ENCODE data around the gene RGPD6.
"Not testable (repeated sequence)": the region's sequence is repeated elsewhere in the genome, so short reads cannot be mapped to it uniquely, and the experiment has no call there.

Gene RGPD6

GRCh38 chr2:110578429-110578828 lies 1.4 kb upstream of the RGPD6 start:
- not testable (repeated sequence) for H3K27me3 Mint-ChIP-seq (ENCODE audit: low read depth); H3K4me3 Mint-ChIP-seq; H3K36me3 Mint-ChIP-seq (ENCODE audit: low read depth); H3K9me3 Mint-ChIP-seq; H3K27ac Mint-ChIP-seq; H3K4me1 Mint-ChIP-seq

- H3K9me3 Mint-ChIP-seq; H3K4me1 Mint-ChIP-seq; H3K27me3 Mint-ChIP-seq (ENCODE audit: low read depth); H3K36me3 Mint-ChIP-seq (ENCODE audit: low read depth); H3K27ac Mint-ChIP-seq; H3K4me3 Mint-ChIP-seq: not testable (repeated sequence)
Measured at GRCh38 chr2:110499755-110500377, 77.2 kb downstream of the RGPD6 start.

GRCh38 chr2:110496027-110496426 lies 81.0 kb downstream of the RGPD6 start:
- not testable (repeated sequence) for H3K4me1 Mint-ChIP-seq; H3K36me3 Mint-ChIP-seq (ENCODE audit: low read depth); H3K27me3 Mint-ChIP-seq (ENCODE audit: low read depth); H3K9me3 Mint-ChIP-seq; H3K27ac Mint-ChIP-seq; H3K4me3 Mint-ChIP-seq

- H3K36me3 Mint-ChIP-seq (ENCODE audit: low read depth); H3K27me3 Mint-ChIP-seq (ENCODE audit: low read depth); H3K4me1 Mint-ChIP-seq; H3K9me3 Mint-ChIP-seq; H3K27ac Mint-ChIP-seq; H3K4me3 Mint-ChIP-seq: not testable (repeated sequence)
Measured at GRCh38 chr2:110494488-110494887, 82.5 kb downstream of the RGPD6 start.

- not testable (repeated sequence) for H3K4me1 Mint-ChIP-seq; H3K4me3 Mint-ChIP-seq; H3K36me3 Mint-ChIP-seq (ENCODE audit: low read depth); H3K27ac Mint-ChIP-seq; H3K9me3 Mint-ChIP-seq; H3K27me3 Mint-ChIP-seq (ENCODE audit: low read depth)
Measured at GRCh38 chr2:110488991-110489390, 88.0 kb downstream of the RGPD6 start.

GRCh38 chr2:110482697-110483096 lies 94.3 kb downstream of the RGPD6 start:
- H3K4me1 Mint-ChIP-seq; H3K27ac Mint-ChIP-seq; H3K9me3 Mint-ChIP-seq; H3K36me3 Mint-ChIP-seq (ENCODE audit: low read depth); H3K27me3 Mint-ChIP-seq (ENCODE audit: low read depth); H3K4me3 Mint-ChIP-seq: not testable (repeated sequence)

GRCh38 chr2:110481200-110481599 lies 95.8 kb downstream of the RGPD6 start:
- not testable (repeated sequence) for H3K4me1 Mint-ChIP-seq; H3K27ac Mint-ChIP-seq; H3K9me3 Mint-ChIP-seq; H3K27me3 Mint-ChIP-seq (ENCODE audit: low read depth); H3K36me3 Mint-ChIP-seq (ENCODE audit: low read depth); H3K4me3 Mint-ChIP-seq

- not testable (repeated sequence) for H3K36me3 Mint-ChIP-seq (ENCODE audit: low read depth); H3K27ac Mint-ChIP-seq; H3K4me1 Mint-ChIP-seq; H3K4me3 Mint-ChIP-seq; H3K9me3 Mint-ChIP-seq; H3K27me3 Mint-ChIP-seq (ENCODE audit: low read depth)
Measured at GRCh38 chr2:110480084-110480483, 96.9 kb downstream of the RGPD6 start.

- H3K27me3 Mint-ChIP-seq (ENCODE audit: low read depth); H3K36me3 Mint-ChIP-seq (ENCODE audit: low read depth); H3K4me3 Mint-ChIP-seq; H3K4me1 Mint-ChIP-seq; H3K27ac Mint-ChIP-seq; H3K9me3 Mint-ChIP-seq: not testable (repeated sequence)
Measured at GRCh38 chr2:110477370-110477769, 99.7 kb downstream of the RGPD6 start.

- H3K27me3 Mint-ChIP-seq (ENCODE audit: low read depth) = not testable (repeated sequence)
Measured at GRCh38 chr2:110476952-110477351, 100.1 kb downstream of the RGPD6 start.

GRCh38 chr2:110475627-110476359 lies 101.2 kb downstream of the RGPD6 start:
- not testable (repeated sequence) for H3K4me1 Mint-ChIP-seq; H3K27me3 Mint-ChIP-seq (ENCODE audit: low read depth); H3K36me3 Mint-ChIP-seq (ENCODE audit: low read depth); H3K9me3 Mint-ChIP-seq; H3K4me3 Mint-ChIP-seq; H3K27ac Mint-ChIP-seq

More at GRCh38 chr2:110476952-110477351, 100.1 kb downstream of the RGPD6 start:
- not testable (repeated sequence) for H3K4me1 Mint-ChIP-seq; H3K4me3 Mint-ChIP-seq; H3K9me3 Mint-ChIP-seq; H3K27ac Mint-ChIP-seq; H3K36me3 Mint-ChIP-seq (ENCODE audit: low read depth)

GRCh38 chr2:110474898-110475297 lies 102.1 kb downstream of the RGPD6 start:
- not testable (repeated sequence) for H3K4me1 Mint-ChIP-seq; H3K4me3 Mint-ChIP-seq; H3K9me3 Mint-ChIP-seq; H3K27ac Mint-ChIP-seq; H3K36me3 Mint-ChIP-seq (ENCODE audit: low read depth); H3K27me3 Mint-ChIP-seq (ENCODE audit: low read depth)

- not testable (repeated sequence) for H3K27me3 Mint-ChIP-seq (ENCODE audit: low read depth); H3K36me3 Mint-ChIP-seq (ENCODE audit: low read depth); H3K27ac Mint-ChIP-seq; H3K4me3 Mint-ChIP-seq; H3K9me3 Mint-ChIP-seq; H3K4me1 Mint-ChIP-seq
Measured at GRCh38 chr2:110473059-110473358, 104.0 kb downstream of the RGPD6 start.

GRCh38 chr2:110472171-110473058 lies 104.6 kb downstream of the RGPD6 start, which contains the start of gene LIMS4:
TSS of gene LIMS4 (minus strand) at chr2:110472816. CDS start at chr2:110472778, 38 bp downstream.
- not testable (repeated sequence) for H3K4me1 Mint-ChIP-seq; H3K9me3 Mint-ChIP-seq; H3K27ac Mint-ChIP-seq; H3K27me3 Mint-ChIP-seq (ENCODE audit: low read depth); H3K36me3 Mint-ChIP-seq (ENCODE audit: low read depth); H3K4me3 Mint-ChIP-seq

GRCh38 chr2:110468921-110469320 lies 108.1 kb downstream of the RGPD6 start:
- not testable (repeated sequence) for H3K27ac Mint-ChIP-seq, H3K4me3 Mint-ChIP-seq

More at GRCh38 chr2:110468921-110469320, 108.1 kb downstream of the RGPD6 start:
- not testable (repeated sequence) for H3K36me3 Mint-ChIP-seq (ENCODE audit: low read depth); H3K4me1 Mint-ChIP-seq; H3K9me3 Mint-ChIP-seq; H3K27me3 Mint-ChIP-seq (ENCODE audit: low read depth)

Measured in nephron (organoid).